RCC 7860 (cell line): Measurements from ENCODE around the gene INPP5A.
"Not testable (repeated sequence)": the region's sequence is repeated elsewhere in the genome, so short reads cannot be mapped to it uniquely, and the experiment has no call there.

ENCODE experiments used
- DNase-seq: peaks from one replicate; pipeline ENCODE4 v3.0.0-alpha.2; 2015; ENCODE audit warnings: low spot score
- FAIRE-seq: peaks from 2 replicates; lab custom pipeline; 2012; peaks lifted over from hg19 to GRCh38; lab: Jason Lieb, UNC

Gene INPP5A

GRCh38 chr10:132787495-132788179 lies 250.1 kb downstream of the INPP5A start:
- DNase-seq (no peak), FAIRE-seq (no peak)

- no peak for DNase-seq
- FAIRE-seq: no peak
Observed at GRCh38 chr10:132788180-132788830, 250.7 kb downstream of the INPP5A start.

GRCh38 chr10:132788831-132789219 lies 251.2 kb downstream of the INPP5A start:
- DNase-seq: no peak
- no peak for FAIRE-seq

GRCh38 chr10:132789659-132790148 lies 252.1 kb downstream of the INPP5A start:
- FAIRE-seq (no peak), DNase-seq (no peak)

- FAIRE-seq (no peak), DNase-seq (no peak)
Observed at GRCh38 chr10:132790470-132790869, 252.9 kb downstream of the INPP5A start.

- DNase-seq (no peak), FAIRE-seq (no peak)
Observed at GRCh38 chr10:132790934-132791829, 253.6 kb downstream of the INPP5A start.

GRCh38 chr10:132792099-132792498 lies 254.5 kb downstream of the INPP5A start:
- FAIRE-seq, DNase-seq: not testable (repeated sequence)

GRCh38 chr10:132792796-132793195 lies 255.2 kb downstream of the INPP5A start:
- DNase-seq: no peak
- FAIRE-seq: no peak

GRCh38 chr10:132793213-132793612 lies 255.6 kb downstream of the INPP5A start:
- no peak for FAIRE-seq

GRCh38 chr10:132793871-132794849 lies 256.6 kb downstream of the INPP5A start:
- FAIRE-seq: no peak

More at GRCh38 chr10:132793213-132793612, 255.6 kb downstream of the INPP5A start:
- no peak for DNase-seq

GRCh38 chr10:132796846-132797245 lies 259.3 kb downstream of the INPP5A start:
- no peak for FAIRE-seq
- no peak for DNase-seq

More at GRCh38 chr10:132793871-132794849, 256.6 kb downstream of the INPP5A start:
- DNase-seq: no peak

GRCh38 chr10:132797986-132798385 lies 260.4 kb downstream of the INPP5A start:
- DNase-seq, FAIRE-seq: not testable (repeated sequence)

GRCh38 chr10:132798403-132798802 lies 260.8 kb downstream of the INPP5A start:
- FAIRE-seq (no peak), DNase-seq (no peak)

- DNase-seq (no peak), FAIRE-seq (no peak)
Observed at GRCh38 chr10:132798876-132799275, 261.3 kb downstream of the INPP5A start.

- DNase-seq (no peak), FAIRE-seq (no peak)
Observed at GRCh38 chr10:132799865-132800264, 262.3 kb downstream of the INPP5A start.

GRCh38 chr10:132802048-132802447 lies 264.5 kb downstream of the INPP5A start:
- no peak for FAIRE-seq
- DNase-seq: no peak

- no peak for DNase-seq
- FAIRE-seq: no peak
Observed at GRCh38 chr10:132802694-132803320, 265.2 kb downstream of the INPP5A start.

- no peak for FAIRE-seq
- DNase-seq: no peak
Observed at GRCh38 chr10:132803416-132804210, 266.0 kb downstream of the INPP5A start.

GRCh38 chr10:132804287-132804686 lies 266.7 kb downstream of the INPP5A start:
- DNase-seq (no peak), FAIRE-seq (no peak)
